IMR-90 (cell line): Measurements from ENCODE around the gene RWDD1. TPM values are rescaled to one million over a fixed set of nuclear protein-coding genes. Genes with fewer than 3 reads are reported as not detected.

Source experiments
- ATAC-seq: fragments of 200-7000 bp; cut with Tn5 transposase; 2 replicates; pipeline ENCODE4 v1.9.1; 2020; ENCODE audit warnings: low read depth, mild to moderate bottlenecking, moderate library complexity
- BruUV-seq: library from RNA; stranded (reverse); fragments of 400-500 nt; replicated peaks from 2 replicates; lab custom pipeline; 2021; lab: Mats Ljungman, UMichigan
- CTCF ChIA-PET: fragments of 300-600 bp; formaldehyde crosslinking; extraction: SDS; loops from one replicate; lab custom pipeline; 2021; ENCODE audit warnings: antibody characterized with exemption; lab: Yijun Ruan, JAX
- POLR2A ChIA-PET: fragments of 300-600 bp; sonication (Branson Sonifier 250); formaldehyde crosslinking; loops from one replicate; lab custom pipeline; 2022; ENCODE audit warnings: antibody characterized with exemption; ENCODE audit not compliant: unreplicated experiment; lab: Charles Lee
- DNase-seq: peaks from one replicate; pipeline ENCODE4 v3.0.0; 2013
- H2AFZ ChIP-seq: replicated peaks from 2 replicates; pipeline ENCODE3; 2013; ENCODE audit warnings: low read length, mild to moderate bottlenecking; ENCODE audit not compliant: poor library complexity
- H2AK5ac ChIP-seq: 2 replicates; pipeline ENCODE4 v1.6.1; 2013; ENCODE audit warnings: low read depth, low read length, inconsistent platforms
- H2AK9ac ChIP-seq: replicated peaks from 2 replicates; pipeline ENCODE3; 2013; ENCODE audit warnings: mild to moderate bottlenecking, low read depth, low read length, moderate library complexity; ENCODE audit not compliant: poor library complexity
- H2BK120ac ChIP-seq: 2 replicates; pipeline ENCODE4 v1.6.1; 2013; ENCODE audit warnings: low read depth, low read length, inconsistent platforms
- H2BK15ac ChIP-seq: 3 replicates; pipeline ENCODE4 v1.6.1; 2013; ENCODE audit warnings: low read depth, low read length, inconsistent platforms
- H2BK20ac ChIP-seq: 2 replicates; pipeline ENCODE4 v1.6.1; 2013; ENCODE audit warnings: low read depth, mild to moderate bottlenecking, inconsistent platforms, low read length, moderate library complexity
- H2BK5ac ChIP-seq: 2 replicates; pipeline ENCODE4 v1.6.1; 2013; ENCODE audit warnings: mild to moderate bottlenecking, low read depth, low read length, inconsistent platforms; ENCODE audit not compliant: poor library complexity, severe bottlenecking
- H3K14ac ChIP-seq: replicated peaks from 2 replicates; pipeline ENCODE4 v1.6.1; 2013; ENCODE audit warnings: low read depth, low read length, inconsistent platforms
- H3K18ac ChIP-seq: 2 replicates; pipeline ENCODE4 v1.6.1; 2013; ENCODE audit warnings: low read depth, low read length, control low read depth
- H3K23ac ChIP-seq: 2 replicates; pipeline ENCODE4 v1.6.1; 2013; ENCODE audit warnings: low read depth, low read length, inconsistent platforms
- H3K27ac ChIP-seq: 2 replicates; pipeline ENCODE4 v1.5.1; 2013; ENCODE audit warnings: mild to moderate bottlenecking, control low read depth, low read length; ENCODE audit not compliant: insufficient read depth
- H3K27me3 ChIP-seq: 2 replicates; pipeline ENCODE4 v1.6.1; 2013; ENCODE audit warnings: low read length; ENCODE audit not compliant: control insufficient read depth, insufficient read depth
- H3K36me3 ChIP-seq: 2 replicates; pipeline ENCODE4 v1.6.1; 2013; ENCODE audit warnings: low read length, mixed read lengths; ENCODE audit not compliant: control insufficient read depth, insufficient read depth
- H3K4ac ChIP-seq: 2 replicates; pipeline ENCODE4 v1.6.1; 2013; ENCODE audit warnings: low read depth, low read length, inconsistent platforms
- H3K4me1 ChIP-seq: 2 replicates; pipeline ENCODE4 v1.6.1; 2013; ENCODE audit warnings: low read length, mixed read lengths; ENCODE audit not compliant: control insufficient read depth, insufficient read depth
- H3K4me2 ChIP-seq: 2 replicates; pipeline ENCODE4 v1.6.1; 2013; ENCODE audit warnings: low read depth, mild to moderate bottlenecking, control low read depth, low read length, moderate library complexity
- H3K4me3 ChIP-seq: 2 replicates; pipeline ENCODE4 v1.5.1; 2013; ENCODE audit warnings: low read depth, mild to moderate bottlenecking, control low read depth, low read length, moderate library complexity; ENCODE audit not compliant: insufficient read depth
- H3K56ac ChIP-seq: 2 replicates; pipeline ENCODE4 v1.6.1; 2013; ENCODE audit warnings: low read length, inconsistent platforms; ENCODE audit not compliant: insufficient read depth; ENCODE audit errors: extremely low read depth
- H3K79me1 ChIP-seq, 2 experiments: 2 replicates each; pipeline ENCODE4 v1.6.1; 2013; ENCODE audit warnings: low read length in 2 of 2, inconsistent platforms in 1 of 2, low read depth in 1 of 2
- H3K9ac ChIP-seq: 2 replicates; pipeline ENCODE4 v1.6.1; 2013; ENCODE audit warnings: low read depth, low read length, control low read depth
- H3K9me1 ChIP-seq: 2 replicates; pipeline ENCODE4 v1.6.1; 2013; ENCODE audit warnings: low read length, inconsistent platforms; ENCODE audit not compliant: insufficient read depth
- H3K9me3 ChIP-seq: 2 replicates; pipeline ENCODE4 v1.6.1; 2013; ENCODE audit warnings: low read length; ENCODE audit not compliant: control insufficient read depth, insufficient read depth
- H4K20me1 ChIP-seq: 2 replicates; pipeline ENCODE4 v1.6.1; 2013; ENCODE audit warnings: low read length, inconsistent platforms; ENCODE audit not compliant: insufficient read depth
- H4K5ac ChIP-seq: 2 replicates; pipeline ENCODE4 v1.6.1; 2013; ENCODE audit warnings: mild to moderate bottlenecking, low read depth, low read length, control low read depth
- H4K8ac ChIP-seq, 2 experiments: 2 replicates each; pipeline ENCODE4 v1.6.1; 2013; ENCODE audit warnings: low read depth in 2 of 2, low read length in 2 of 2, control low read depth in 1 of 2, inconsistent platforms in 1 of 2
- H4K91ac ChIP-seq: 2 replicates; pipeline ENCODE4 v1.6.1; 2013; ENCODE audit warnings: low read depth, low read length, inconsistent platforms; ENCODE audit not compliant: insufficient read depth
- CEBPB ChIP-seq: IDR thresholded peaks from 2 replicates; pipeline ENCODE4 v1.6.1; 2012; ENCODE audit warnings: low read depth, low read length, improper control_type of control experiment
- FOS ChIP-seq: fragments of 150-350 bp; IDR thresholded peaks from 2 replicates; pipeline ENCODE4 v1.6.1; 2016; ENCODE audit warnings: low read depth, low read length
- POLR2A ChIP-seq: IDR thresholded peaks from 2 replicates; pipeline ENCODE4 v1.6.1; 2012; ENCODE audit warnings: mild to moderate bottlenecking, low read depth, low read length
- RCOR1 ChIP-seq: IDR thresholded peaks from 2 replicates; pipeline ENCODE4 v1.6.1; 2012; ENCODE audit warnings: mild to moderate bottlenecking, low read length, improper control_type of control experiment; ENCODE audit not compliant: insufficient replicate concordance
- RFX5 ChIP-seq: IDR thresholded peaks from 2 replicates; pipeline ENCODE4 v1.8.0; 2012; ENCODE audit warnings: low read depth, mild to moderate bottlenecking, low read length, moderate library complexity
- WGBS, 2 experiments: methylation state at CpG; one replicate each; pipeline versions ENCODE4 v1.1.5 to v1.1.7; 2013; ENCODE audit warnings: missing lambda C conversion rate in 2 of 2; ENCODE audit not compliant: insufficient read length in 1 of 2; ENCODE audit errors: extremely low coverage in 2 of 2; 5-methylcytosine and 5-hydroxymethylcytosine counted together
- dilution Hi-C: fragments of 300-500 bp; cut with HindIII; formaldehyde crosslinking; loops from one replicate; pipeline ENCODE4 v1.14.3; 2018; ENCODE audit warnings: low sequenced_read_pairs; ENCODE audit not compliant: unreplicated experiment
- in situ Hi-C: fragments of 300-500 bp; cut with MboI; formaldehyde crosslinking; loops from 3 replicates; pipeline ENCODE4 v1.14.3; 2019; ENCODE audit warnings: low sequenced_read_pairs, inconsistent platforms, mixed read lengths
- intact Hi-C: fragments of 100-400 bp; cut with micrococcal nuclease; formaldehyde crosslinking; loops from 2 replicates; pipeline ENCODE4 v1.10.0; 2022
- polyA plus RNA-seq, 3 experiments: library from polyadenylated mRNA; depleted of rRNA; stranded (reverse); fragments of >200 nt; gene quantifications; 2 replicates each; pipeline ENCODE4 v1.2.3, GENCODE V29; 2012; ENCODE audit warnings: low replicate concordance in 1 of 3
- total RNA-seq: library from RNA; depleted of rRNA; stranded (reverse); fragments of >200 nt; gene quantifications from 2 replicates; pipeline ENCODE4 v1.2.3, GENCODE V29; 2012
- TF ChIP-seq, protein P1 (sequence below): fragments of 150-350 bp; IDR thresholded peaks from 2 replicates; pipeline ENCODE4 v1.6.1; 2016; ENCODE audit warnings: low read depth, mild to moderate bottlenecking, low read length, moderate library complexity, borderline replicate concordance
- TF ChIP-seq, protein P2 (sequence below): conservative IDR thresholded peaks from 2 replicates; pipeline ENCODE4 v1.5.1; 2012; ENCODE audit warnings: mild to moderate bottlenecking, low read depth, low read length, improper control_type of control experiment

RWDD1 gene
- total and polyA plus RNA-seq, 2 of the 4 experiments (the other 2 are of a cell fraction): 23.6 to 92.8 TPM

DNA sequence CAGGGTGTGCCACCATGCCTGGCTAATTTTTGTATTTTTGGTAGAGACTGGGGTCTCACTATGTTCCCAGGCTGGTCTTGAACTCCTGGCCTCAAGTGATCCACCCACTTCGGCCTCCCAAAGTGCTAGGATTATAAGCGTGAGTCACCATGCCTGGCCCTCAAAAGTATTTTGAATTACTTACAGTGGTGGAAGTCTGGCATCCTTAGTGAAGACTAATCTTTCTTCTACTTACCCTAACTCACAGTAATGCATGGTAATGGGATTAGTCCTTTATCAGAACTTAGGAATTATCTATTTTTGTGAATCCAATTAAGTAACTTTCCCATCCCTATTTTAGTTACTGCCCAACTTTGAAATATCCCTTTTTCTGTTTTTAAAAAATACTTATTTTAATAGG is 3.9 kb downstream of the RWDD1 start:
- no peak overlapping the region for H4K91ac ChIP-seq
- H3K4ac ChIP-seq: no peak overlapping the region
- TF ChIP-seq, protein P1, sequence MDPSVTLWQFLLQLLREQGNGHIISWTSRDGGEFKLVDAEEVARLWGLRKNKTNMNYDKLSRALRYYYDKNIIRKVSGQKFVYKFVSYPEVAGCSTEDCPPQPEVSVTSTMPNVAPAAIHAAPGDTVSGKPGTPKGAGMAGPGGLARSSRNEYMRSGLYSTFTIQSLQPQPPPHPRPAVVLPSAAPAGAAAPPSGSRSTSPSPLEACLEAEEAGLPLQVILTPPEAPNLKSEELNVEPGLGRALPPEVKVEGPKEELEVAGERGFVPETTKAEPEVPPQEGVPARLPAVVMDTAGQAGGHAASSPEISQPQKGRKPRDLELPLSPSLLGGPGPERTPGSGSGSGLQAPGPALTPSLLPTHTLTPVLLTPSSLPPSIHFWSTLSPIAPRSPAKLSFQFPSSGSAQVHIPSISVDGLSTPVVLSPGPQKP: no peak
- TF ChIP-seq POLR2A (no peak), RFX5 (no peak), RCOR1 (no peak), FOS (no peak), CEBPB (no peak)
- TF ChIP-seq, protein P2, sequence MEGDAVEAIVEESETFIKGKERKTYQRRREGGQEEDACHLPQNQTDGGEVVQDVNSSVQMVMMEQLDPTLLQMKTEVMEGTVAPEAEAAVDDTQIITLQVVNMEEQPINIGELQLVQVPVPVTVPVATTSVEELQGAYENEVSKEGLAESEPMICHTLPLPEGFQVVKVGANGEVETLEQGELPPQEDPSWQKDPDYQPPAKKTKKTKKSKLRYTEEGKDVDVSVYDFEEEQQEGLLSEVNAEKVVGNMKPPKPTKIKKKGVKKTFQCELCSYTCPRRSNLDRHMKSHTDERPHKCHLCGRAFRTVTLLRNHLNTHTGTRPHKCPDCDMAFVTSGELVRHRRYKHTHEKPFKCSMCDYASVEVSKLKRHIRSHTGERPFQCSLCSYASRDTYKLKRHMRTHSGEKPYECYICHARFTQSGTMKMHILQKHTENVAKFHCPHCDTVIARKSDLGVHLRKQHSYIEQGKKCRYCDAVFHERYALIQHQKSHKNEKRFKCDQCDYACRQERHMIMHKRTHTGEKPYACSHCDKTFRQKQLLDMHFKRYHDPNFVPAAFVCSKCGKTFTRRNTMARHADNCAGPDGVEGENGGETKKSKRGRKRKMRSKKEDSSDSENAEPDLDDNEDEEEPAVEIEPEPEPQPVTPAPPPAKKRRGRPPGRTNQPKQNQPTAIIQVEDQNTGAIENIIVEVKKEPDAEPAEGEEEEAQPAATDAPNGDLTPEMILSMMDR: no peak
- H3K14ac ChIP-seq: no peak overlapping the region
- BruUV-seq: no TSS peak
- no peak overlapping the region for H3K4me3 ChIP-seq
- no peak overlapping the region for H2AK5ac ChIP-seq
- CTCF ChIA-PET: no interaction called here
- in situ Hi-C loops (no loop called here), dilution Hi-C loops (no loop called here), intact Hi-C loops (no loop called here)
- H4K5ac ChIP-seq: no peak overlapping the region
- no peaks in the 10 kb centered on the region for H3K4me1 ChIP-seq
- H3K9me3 ChIP-seq: no peaks in the 10 kb centered on the region
- DNase-seq: no peak
- H2BK120ac ChIP-seq: no peak overlapping the region
- no peak overlapping the region for H2AK9ac ChIP-seq
- H3K56ac ChIP-seq: no peak overlapping the region
- no peaks in the 10 kb centered on the region for H3K36me3 ChIP-seq
- no peaks in the 10 kb centered on the region for H3K9me1 ChIP-seq
- peaks cover 12 to 51% of the 10 kb centered on the region in 2 experiments; a peak in 3 of 4 replicates for H3K79me1 ChIP-seq
- H3K27me3 ChIP-seq: no peaks in the 10 kb centered on the region
- no peak overlapping the region for H2BK15ac ChIP-seq
- H2AFZ ChIP-seq: no peak overlapping the region
- peaks cover 3% of the 10 kb centered on the region; the same call in 1 of the 2 replicates for H4K20me1 ChIP-seq
- H2BK20ac ChIP-seq: no peak overlapping the region
- H3K4me2 ChIP-seq: no peak overlapping the region
- ATAC-seq: no peak
- WGBS, 2 experiments: no CpG with 5 or more reads among the region's 2 CpGs
- no peak overlapping the region for H3K27ac ChIP-seq
- no peak overlapping the region for H4K8ac ChIP-seq
- no peak overlapping the region for H3K9ac ChIP-seq
- H3K23ac ChIP-seq: no peak overlapping the region
- no peak overlapping the region for H2BK5ac ChIP-seq
- H3K18ac ChIP-seq: no peak overlapping the region
- POLR2A ChIA-PET: no interaction called here
